ENCODE data around the gene ADAP2.

- TF ChIP-seq CTCF (IDR thresholded peaks at IDR 0.05) (no peak), EP300 (IDR thresholded peaks at IDR 0.05) (no peak), POLR2A (IDR thresholded peaks at IDR 0.05; ENCODE audit: low read depth) (no peak)
These were observed 1.5 kb upstream of the ADAP2 start for GRCh38 chr17:30920282-30920681.

Measured in esophagus muscularis mucosa (tissue), 4 donors.